HG03432 (cell line): Measurements from ENCODE around the gene C1orf210.

Experiments used
- ATAC-seq: cut with Tn5 transposase; IDR thresholded peaks from one replicate; pipeline ENCODE4 v1.9.1; 2021; ENCODE audit warnings: mild to moderate bottlenecking, moderate library complexity; ENCODE audit not compliant: unreplicated experiment

C1orf210 gene

GRCh38 chr1:43275826-43276620, 9.4 kb downstream of the C1orf210 start:
- no peak for ATAC-seq

DNA sequence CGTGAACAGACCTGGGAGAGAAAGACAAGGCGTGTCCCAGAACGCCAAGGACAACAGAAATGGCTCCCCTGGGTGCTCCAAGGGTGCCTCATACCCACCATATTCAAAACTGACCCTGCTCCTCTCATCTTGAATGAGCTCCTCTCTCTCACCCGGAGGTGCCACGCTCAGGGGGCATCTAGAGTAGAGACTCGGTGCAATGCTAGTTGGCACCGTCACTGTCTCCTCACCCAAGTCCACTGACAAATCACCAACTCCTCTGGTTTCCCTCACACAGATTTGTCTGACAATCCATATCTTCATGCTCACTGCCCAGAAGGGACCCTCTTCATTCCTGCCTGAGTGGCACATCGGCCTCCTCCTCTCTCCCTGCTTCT, 10.6 kb downstream of the C1orf210 start:
- ATAC-seq: no peak

DNA sequence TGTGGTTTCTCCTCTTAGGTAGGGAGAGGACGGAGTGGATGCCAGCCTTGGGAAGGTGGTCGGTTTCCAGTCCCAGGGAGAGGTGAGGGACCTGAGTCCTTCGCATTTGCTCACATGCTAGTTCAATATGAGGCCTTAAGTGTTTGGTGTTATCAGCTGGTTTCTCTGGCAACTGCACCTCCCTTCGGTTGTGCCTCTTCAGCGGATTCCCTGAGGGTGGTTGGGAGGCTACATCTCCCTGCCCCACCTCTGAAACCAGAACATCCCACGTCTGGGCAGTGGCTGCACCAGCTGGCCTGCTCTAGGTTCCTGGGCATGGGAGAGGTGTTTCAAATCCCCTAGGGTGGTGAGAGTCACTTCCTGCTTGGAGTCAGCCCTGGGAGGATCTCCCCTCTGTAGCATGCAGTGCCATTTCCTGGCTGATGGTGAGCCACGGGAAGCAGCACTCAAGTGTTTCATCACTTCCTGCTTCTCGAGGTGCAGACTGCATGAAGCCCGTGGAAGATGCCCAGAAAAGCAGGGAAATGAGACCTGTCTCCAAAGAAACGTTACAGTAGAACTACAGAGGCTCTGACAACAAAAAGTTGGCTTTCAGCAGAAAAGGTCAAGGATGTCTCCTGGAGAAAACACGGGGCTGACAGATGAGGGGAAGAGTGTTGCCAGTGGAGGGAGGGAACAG, 11.1 kb downstream of the C1orf210 start:
- no peak for ATAC-seq

DNA sequence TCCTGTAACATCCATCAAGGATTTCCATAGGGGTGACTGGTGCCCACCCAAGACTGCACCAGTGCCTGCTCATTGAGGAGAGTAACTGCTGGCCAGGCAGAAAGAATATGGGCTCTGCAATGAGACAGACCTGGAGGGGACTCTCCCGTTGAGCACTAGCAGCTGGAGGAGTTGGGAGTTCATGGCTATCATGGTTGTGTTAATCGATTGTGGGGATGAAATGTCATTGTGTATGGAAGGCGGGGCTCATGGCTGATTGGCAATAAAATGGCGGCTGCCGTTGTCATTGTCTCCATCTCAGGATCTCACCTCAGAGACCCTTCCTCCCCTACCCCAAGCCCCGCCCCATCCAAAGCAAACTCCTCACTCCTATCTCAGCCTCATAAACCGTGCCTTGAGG, 11.7 kb downstream of the C1orf210 start:
- ATAC-seq: no peak

DNA sequence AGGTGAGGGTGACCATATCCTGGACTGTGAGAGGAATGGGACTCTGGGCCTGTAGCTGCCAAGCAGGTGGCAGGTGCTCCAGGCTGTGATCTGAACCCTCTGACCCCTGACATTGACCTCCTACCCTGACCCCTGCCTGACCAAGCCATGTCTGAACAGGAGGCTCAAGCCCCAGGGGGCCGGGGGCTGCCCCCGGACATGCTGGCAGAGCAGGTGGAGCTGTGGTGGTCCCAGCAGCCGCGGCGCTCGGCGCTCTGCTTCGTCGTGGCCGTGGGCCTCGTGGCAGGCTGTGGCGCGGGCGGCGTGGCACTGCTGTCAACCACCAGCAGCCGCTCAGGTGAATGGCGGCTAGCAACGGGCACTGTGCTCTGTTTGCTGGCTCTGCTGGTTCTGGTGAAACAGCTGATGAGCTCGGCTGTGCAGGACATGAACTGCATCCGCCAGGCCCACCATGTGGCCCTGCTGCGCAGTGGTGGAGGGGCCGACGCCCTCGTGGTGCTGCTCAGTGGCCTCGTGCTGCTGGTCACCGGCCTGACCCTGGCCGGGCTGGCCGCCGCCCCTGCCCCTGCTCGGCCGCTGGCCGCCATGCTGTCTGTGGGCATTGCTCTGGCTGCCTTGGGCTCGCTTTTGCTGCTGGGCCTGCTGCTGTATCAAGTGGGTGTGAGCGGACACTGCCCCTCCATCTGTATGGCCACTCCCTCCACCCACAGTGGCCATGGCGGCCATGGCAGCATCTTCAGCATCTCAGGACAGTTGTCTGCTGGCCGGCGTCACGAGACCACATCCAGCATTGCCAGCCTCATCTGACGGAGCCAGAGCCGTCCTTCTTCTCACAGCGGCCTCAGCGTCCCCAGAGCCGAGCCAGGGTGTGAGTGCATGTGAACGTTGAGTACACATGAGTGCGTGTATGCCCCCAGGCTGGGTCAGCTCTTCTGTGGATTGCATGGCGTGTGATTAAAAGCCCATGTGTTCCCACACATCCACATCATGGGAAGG, 12.5 kb downstream of the C1orf210 start:
- no peak for ATAC-seq

DNA sequence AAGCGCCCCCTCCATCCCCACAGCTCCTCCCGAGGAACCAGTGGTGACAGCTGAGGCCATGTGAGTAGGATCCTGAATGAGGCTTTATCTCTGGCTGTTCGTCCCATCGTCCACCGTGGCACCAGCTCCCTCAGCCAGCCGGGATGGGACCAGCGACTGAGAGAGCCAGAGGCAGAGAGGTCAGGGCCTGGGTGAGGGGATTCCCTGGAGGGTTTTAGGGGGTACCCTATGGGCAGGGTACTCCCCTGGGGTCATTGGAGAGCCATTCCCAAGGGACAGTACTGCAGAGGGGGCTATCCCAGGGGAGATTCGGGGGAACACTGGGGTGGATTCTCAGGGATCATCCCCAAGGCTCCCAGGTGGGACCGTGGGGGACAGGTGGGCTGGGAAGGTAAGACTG, 13.2 kb downstream of the C1orf210 start:
- ATAC-seq: no peak

GRCh38 chr1:43271186-43272118, 13.9 kb downstream of the C1orf210 start:
- ATAC-seq: no peak

GRCh38 chr1:43270421-43271095, 14.8 kb downstream of the C1orf210 start:
- no peak for ATAC-seq

- no peak for ATAC-seq
These were observed 15.6 kb downstream of the C1orf210 start, which contains the start of gene TMEM125 for GRCh38 chr1:43269627-43270375. Gene TMEM125, plus strand, starts transcription at chr1:43269983. Its CDS starts 2,740 bp downstream, at chr1:43272723.

DNA sequence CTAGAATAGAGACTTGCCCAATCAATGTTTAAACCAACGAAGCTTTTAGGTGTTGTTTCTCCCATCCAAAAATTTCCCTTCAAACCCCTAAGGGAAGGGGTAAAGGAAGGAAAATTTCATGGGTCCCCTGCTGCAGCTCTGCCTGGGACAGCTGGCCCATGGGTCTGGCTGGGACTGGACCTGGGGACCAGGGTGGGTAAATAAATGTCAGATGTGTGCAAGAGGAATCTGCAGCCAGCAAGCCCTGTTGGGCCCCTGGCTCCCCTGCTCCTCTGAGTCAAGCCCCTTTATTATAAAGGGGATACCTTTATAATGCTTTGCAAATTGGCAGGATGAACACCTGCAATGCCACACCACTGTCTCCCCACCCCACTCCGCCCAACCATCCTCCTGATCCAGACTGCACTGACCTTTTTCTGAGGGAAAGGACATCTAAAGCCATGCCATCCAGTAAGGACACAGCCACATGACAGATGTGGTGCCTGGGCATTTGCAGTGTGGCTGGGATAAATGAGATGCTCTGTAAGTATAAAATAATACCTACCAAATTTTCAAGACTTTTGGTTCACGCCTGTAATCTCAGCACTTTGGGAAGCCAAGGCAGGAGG, 17.5 kb downstream of the C1orf210 start:
- no peak for ATAC-seq

DNA sequence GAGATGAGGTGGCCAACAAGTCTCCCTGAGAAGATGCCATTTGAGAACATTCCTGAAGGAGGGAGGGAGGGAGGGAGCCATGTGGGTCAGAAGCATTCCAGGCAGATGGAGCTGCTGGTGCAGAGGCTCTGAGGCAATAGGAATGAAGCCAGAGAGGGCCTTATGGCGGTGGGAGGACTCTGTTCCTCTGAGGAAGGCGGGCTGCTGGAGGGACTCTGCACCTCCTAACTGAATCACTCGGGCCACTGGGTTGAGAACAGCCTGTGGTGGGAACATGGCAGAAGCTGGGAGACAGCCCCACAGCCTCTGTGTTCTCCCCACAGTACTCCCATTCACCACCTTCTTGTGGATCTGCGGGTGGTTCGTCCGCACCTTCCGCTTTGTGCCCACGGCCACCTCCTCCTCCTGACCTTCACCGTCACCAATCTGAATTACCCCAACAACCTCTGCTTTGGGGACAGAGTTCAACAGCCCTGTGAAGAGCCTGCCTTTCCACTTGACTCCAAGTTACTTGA, 18.0 kb downstream of the C1orf210 start:
- ATAC-seq: no peak

GRCh38 chr1:43266881-43267280, 18.5 kb downstream of the C1orf210 start:
- no peak for ATAC-seq

GRCh38 chr1:43265431-43265830, 19.9 kb downstream of the C1orf210 start:
- no peak for ATAC-seq

DNA sequence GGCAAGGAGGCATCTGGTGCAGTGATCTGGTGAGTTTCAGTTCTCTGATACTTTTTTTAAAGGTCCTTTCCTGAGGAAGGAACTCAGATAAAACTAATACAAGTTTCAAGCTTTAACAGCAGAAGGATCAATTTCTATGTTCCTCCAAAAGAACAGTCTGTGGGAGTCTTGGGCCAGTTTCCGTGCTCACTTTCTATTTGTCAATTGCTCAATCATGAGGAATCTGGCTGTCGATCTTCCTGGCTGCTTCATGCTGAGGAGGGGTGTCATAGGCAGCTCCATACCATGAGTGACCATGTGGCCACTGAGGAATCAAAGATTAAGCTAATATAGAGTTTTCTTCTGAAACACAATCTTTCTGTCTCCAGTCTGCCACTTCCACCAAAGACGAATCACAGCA, 27.0 kb downstream of the C1orf210 start:
- no peak for ATAC-seq

GRCh38 chr1:43256675-43257570, 28.5 kb downstream of the C1orf210 start:
- no peak for ATAC-seq

- ATAC-seq: no peak
These were observed 29.8 kb downstream of the C1orf210 start for GRCh38 chr1:43255438-43256210.
